NCI-H82 treated with DMSO at 0.1 percent for 48 hours (cell line): Measurements from ENCODE around the gene PRLH.

Experiments used
- DNase-seq: peaks from one replicate; lab custom pipeline; 2025; ENCODE audit not compliant: unreplicated experiment; lab: John Stamatoyannopoulos, UW

The PRLH gene

DNA sequence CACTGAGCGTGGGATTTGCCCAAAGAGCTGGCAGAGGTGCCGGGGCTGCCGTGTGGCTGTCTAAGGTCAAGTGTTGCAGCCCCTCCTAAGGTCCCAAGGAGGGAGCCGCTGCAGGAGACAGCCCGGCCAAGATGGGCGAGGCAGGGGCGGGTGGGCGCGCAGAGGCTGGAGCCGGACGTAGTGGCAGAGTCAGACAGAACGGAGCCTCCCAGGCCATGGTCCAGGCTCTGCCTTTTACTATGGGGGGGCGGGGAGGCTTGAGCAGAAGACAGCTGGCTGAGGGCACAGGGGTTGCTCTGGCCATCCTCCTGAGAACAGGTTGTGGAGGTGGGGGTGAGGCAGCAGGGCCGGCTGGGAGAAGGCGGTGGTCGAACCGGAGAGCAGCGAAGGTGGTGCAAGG, 27.5 kb upstream of the PRLH start:
- no peak for DNase-seq

DNA sequence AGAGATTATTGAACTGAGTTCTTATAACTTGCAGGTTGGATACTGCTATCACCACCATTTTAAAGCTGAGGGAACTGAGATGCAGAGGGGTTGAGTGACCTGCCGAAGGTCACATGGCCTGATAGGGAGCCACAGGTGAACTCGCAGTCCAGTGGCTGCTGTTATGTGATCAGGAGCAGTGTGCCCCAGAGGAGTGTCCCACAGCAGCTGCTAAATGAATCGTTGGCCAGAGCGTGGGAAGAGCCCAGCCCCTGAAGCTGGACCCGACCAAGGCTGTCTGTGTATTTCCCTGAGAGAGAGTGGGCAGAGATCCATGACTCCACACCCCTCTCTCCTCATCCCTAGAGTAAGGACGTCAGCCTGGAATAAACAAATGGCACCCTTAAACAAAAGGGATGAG, 26.7 kb upstream of the PRLH start:
- DNase-seq = no peak

DNA sequence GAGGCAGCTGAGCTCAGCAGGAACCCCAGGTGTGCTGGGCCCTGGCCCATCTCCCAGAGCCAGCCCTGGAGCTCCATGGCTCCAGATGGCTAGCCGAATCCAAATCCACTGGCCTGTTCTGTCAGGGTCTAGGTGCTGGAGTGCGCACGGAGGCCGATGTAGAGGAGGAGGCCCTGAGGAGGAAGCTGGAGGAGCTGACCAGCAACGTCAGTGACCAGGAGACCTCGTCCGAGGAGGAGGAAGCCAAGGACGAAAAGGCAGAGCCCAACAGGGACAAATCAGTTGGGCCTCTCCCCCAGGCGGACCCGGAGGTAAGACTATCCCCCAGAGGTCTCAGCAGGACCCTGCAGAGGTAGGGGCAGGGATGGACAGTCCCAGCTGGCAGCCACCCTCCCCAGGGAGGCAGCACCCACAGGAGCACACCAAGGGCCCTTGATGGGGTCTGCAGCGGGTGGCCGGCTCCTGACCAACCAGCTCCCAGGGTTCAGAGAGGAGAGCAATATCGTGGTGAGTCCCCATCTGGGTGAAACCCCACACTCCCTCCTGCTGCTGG, 26.1 kb upstream of the PRLH start:
- no peak for DNase-seq

DNA sequence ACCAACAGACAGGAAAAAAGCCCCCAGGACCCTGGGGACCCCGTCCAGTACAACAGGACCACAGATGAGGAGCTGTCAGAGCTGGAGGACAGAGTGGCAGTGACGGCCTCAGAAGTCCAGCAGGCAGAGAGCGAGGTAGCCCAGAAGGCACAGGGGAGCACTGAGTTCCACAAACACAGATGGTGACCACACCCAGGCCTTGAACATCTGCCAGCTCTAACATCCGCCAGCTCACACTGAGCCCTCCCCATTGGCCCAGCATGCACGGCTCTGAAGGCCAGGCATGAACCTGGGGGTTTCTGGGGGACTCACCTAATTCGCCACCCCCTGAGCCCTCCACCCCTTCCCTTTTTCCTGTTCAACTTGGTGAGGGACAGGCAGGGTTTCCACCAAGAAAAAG, 25.6 kb upstream of the PRLH start:
- no peak for DNase-seq

DNA sequence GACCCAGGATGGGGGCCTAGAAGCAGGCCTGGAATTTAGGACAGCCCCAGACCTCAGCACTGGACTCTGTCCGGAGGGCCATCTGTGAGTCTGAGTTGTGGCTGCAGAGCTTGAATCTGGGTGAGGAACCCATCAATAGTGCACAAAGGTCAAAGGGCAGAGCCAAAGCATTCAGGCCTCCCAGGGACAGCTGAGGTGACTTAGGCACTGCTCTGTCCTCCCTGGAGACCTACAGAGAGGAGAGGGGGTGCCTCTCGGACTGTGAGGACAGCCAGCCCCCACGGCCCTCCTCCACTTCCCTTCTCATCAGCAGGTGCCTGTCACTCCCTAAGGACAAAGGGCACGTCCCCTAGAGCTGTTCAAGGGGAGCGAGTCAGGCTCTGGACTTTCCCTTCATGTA, 25.1 kb upstream of the PRLH start:
- no peak for DNase-seq

DNA sequence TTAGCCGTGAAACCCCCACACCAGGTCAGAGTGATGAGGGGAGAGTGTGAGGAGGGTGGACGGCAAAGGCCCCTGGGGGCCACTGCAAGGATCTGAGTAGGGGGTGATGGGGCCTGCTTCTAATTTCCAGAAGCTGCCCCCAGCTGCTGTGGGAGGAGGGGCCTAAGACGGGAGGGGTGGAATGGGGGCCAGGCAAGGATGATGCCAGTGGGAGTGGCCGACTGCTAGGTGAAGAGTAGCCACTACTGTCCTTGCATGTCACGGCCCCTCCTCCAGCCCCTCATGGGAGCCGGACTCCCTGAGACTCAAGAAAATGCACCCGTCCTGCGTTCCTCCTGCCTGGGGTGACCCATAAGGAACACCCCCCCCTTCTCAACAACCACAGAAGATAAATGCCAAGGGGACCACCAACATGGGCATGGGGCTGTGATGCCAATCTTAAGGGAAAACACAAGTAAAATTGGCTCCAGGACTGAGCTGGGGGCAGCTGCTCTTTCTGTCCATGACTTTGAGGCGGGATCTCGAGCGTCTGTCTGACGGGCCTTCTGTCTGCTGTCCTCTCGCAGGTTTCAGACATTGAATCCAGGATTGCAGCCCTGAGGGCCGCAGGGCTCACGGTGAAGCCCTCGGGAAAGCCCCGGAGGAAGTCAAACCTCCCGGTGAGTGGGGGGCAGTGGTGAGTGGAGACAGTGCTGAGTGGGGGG, 24.2 kb upstream of the PRLH start:
- DNase-seq = no peak

DNA sequence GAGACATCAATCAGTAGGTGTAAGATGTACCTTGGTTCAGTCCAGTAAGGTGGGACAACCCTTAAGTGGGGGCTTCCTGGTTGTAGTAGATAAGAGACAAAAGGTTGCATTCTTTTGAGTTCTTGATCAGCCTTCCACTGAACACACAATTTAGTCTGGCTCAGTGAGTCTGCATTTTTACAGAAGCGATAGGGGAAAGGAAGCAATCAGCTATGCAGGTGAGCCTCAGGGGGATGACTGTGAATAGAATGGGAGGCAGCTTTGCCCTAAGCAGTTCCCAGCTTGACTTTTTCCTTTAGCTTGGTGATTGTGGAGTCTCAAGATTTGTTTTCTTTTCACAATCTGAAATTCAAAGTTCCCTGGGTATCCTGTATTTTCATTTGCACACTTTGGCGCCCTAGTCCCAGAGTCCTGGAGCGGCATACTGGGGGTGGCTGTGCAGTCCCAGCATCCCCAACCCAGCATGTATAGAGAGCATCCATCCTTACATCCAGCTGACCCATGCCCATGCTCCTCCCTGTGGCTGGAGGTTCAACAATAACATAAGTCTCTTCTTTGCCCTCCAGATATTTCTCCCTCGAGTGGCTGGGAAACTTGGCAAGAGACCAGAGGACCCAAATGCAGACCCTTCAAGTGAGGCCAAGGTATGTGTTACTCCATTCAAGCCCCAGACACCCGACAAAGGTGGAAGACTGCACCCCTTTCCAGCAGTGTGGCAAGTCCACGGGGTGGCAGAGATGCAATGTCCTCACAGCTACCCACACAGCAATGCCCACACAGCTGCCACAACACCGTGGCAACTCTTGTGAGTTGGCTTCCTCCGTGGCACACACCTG, 20.1 kb upstream of the PRLH start:
- no peak for DNase-seq

DNA sequence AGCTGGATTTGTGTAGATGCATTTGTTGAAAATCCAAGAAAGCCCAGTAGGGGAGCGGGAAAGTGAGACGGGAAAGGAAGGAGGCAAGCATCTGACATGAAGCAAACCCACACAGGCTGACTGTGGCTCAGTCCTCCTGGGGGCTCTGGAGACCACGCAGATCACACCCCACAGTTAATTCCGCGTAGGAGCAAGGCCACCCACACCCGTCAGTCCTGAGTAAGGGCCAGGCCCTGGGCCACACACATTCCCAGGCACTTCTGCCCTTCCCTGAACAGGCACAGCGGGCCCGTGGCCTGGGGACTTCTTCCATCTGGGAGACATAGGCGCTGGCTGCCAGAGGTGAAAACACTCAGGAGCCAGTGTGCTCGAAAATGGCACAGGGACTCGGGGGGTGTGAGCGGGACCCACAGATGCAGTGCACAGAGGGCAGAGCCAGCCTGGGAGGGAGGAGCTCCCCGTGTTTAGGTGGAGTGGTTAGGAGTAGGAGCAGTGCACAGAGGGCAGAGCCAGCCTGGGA, 19.4 kb upstream of the PRLH start:
- no peak for DNase-seq

DNA sequence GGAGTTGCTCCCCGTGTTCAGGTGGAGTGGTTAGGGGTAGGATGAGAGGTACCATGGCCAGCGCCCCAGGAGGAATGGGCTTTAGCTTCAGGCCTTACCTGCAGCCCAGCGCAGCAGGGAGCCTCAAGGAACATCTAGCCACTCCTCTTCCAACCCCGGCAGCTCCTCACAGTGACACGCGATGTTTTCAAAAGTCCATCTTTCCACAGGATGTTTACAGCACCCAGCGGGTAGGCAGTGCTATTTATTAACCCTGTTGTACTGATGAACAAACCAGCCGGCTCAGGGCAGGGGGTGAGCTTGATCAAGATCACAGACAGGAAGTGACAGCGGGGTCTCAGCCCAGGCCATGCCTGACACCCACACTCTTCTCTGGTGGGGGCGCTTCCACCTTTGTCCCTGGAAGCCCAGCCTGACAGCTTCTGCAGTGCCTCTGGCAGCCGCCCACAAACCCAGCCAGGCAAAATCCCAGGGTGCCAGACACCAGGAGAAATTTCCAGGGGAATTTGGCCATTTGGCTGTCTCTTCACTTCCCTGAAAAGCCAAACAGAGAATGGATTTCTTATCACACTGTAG, 18.4 kb upstream of the PRLH start:
- DNase-seq = no peak

DNA sequence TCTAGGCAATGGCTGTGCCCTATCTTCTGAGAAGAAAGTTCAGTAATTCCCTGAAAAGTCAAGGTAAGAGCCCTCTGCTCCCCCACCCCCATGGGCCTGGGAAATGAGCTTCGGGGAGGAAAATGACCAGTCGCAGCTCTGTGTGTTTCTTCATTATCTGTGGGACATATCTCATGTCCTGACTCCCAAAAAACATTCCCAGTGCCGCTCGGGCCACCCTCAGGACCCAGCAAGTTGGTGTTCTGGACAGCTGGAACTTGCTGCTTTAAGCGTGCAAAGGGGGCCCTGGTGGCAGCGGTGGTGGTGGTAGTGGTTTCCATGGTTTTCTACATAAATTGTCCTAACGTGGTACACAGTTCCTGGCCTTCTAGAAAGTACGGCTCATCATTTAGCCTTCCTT, 17.2 kb upstream of the PRLH start:
- DNase-seq = no peak

DNA sequence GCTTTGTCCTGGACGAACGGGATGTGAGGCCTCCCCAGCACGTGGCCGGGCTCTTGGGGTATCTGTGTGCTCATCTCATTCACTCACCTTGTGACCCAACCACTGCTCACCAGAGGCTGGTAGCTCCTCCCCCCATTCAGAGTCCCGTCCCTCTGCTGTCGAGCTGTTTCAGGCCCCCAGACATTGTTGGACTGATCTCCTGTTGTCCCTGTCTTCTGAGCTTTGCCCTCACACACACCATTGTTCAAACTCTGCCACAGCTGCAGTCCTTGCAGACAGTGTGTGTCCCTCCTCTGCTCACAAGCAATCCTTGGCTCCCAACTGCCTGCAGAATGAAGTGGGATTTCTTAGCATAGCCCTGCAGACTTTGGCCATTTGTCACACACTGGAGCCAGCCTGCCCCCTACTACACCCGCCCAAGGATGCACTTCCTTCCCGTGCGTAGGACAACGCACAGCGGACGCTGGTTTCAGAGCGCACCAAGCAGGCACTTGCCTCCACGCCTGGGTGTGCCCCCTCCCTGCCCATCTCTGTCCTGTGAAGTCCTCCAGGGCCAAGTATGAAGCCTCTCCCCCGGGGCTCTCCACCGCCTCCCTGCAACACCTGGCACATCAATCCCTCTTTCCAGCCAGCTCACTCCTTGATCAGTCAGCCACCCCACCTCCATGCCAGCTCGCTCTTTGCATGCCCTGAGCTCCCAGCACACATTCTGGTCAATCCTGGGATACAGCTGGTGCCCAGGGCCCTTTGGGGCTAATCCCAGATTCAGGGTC, 16.5 kb upstream of the PRLH start:
- no peak for DNase-seq

DNA sequence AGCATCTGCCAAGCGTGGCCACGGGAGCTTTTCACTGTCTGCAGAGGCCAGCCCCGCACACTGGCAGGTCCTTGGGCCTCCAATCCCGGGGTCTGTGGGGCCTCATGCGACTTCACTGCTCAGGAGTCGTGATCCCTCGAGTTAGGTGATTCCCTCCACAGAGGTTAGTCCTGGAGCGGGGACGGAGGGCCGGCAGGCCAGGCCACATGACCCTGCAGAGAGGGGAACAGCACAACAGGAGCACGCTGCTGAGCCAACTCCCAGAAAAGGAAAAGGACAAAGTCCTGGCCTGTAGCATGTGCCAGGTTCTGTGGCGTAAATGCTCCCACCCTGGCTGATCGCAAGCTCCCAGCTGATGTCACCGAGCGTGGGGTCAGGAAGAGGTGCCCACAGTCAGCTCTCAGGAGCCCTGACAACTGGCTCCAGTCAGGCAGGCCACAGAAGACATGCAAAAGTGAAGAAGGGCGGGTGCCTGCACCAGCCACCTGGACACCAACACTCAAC, 15.3 kb upstream of the PRLH start:
- no peak for DNase-seq

DNA sequence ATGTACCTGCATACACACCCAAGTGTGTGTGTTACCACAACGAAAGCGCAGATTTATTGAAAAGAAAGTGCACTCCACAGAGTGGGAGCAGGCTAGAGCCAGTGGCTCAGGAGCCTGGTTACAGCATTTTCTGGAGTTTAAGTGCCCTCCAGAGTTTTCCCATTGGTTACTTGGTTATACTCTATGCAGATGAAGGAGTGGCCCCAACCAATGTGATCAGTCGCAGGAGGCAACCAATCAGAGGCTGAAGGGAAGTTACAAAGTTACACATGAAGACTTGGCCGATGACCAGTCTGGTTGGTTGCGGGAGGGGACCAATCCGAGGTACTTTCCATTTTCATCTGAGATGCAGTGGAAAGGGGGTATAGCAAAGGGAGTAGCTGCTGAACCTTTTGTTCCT, 13.5 kb upstream of the PRLH start:
- DNase-seq = no peak

DNA sequence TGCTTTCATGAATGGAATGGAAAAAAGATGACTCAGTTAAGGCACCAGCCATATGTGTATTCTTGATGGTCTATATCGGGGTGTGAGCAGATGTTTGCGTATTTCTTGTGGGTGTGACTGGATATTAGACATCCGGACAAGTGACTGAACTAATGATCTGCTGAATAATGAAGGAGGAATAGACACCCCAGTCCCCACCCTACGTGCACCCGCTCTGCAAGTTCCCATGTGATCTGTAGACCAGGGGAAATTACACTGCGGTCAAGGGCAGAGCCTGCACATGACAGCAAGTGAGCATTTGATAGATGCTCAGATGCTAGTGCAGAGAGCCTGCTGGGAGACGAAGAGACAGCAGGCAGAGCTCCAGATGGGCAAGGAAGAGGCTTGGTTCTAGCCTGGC, 12.4 kb upstream of the PRLH start:
- no peak for DNase-seq

DNA sequence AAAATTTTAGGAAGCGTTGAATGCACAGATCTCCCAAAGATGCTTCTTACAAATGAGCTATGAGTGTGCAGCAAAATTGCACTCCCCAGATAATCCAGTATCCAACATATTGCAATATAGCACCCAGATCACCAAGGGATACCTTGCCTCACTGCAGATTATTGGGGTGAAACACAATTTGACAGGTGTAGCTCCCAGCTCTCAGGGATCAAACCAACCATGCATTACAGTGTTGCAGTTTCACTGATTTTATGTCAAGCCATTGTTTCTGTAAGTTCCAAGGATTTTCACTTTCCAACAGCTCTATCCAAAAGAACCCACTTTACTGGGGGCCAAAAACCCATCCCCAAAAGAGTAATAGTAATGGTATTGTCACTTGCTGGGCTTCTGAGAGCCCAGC, 10.8 kb upstream of the PRLH start:
- DNase-seq = no peak

DNA sequence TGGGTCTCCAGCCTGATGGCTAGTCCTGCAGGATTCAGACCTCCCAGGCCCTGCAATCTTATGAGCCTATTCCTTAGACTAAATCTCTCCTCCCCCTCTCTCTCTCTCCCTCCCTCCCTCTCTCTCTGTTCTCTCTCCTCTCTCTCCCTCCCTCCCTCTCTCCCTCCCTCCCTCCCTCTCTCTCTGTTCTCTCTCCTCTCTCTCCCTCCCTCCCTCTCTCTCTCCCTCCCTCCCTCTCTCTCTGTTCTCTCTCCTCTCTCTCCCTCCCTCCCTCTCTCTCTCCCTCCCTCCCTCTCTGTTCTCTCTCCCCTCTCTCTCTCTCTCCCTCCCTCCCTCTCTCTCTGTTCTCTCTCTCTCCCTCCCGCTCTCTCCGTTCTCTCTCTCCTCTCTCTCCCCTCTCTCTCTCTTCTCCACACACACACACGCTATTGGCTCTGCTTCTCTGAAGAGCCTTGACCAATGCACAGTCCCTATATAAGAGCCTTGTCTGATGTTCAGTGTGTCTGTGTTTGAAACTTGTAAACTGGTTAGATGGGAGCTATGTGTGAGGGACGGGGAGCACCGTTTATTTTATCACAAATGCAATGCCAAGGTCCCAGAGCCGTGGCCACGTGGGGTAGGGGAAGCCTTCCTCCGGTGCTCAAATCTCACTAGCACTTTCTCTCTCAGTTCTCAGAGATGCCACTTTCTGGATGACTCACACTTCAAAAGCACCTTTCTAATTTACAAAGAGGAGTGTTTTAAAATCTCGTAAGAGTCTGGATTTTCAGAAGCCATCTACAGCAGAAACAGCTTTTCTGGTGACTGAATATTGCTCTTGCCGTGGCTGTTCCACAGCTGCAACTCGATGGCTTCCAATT, 9.4 kb upstream of the PRLH start:
- DNase-seq = no peak

DNA sequence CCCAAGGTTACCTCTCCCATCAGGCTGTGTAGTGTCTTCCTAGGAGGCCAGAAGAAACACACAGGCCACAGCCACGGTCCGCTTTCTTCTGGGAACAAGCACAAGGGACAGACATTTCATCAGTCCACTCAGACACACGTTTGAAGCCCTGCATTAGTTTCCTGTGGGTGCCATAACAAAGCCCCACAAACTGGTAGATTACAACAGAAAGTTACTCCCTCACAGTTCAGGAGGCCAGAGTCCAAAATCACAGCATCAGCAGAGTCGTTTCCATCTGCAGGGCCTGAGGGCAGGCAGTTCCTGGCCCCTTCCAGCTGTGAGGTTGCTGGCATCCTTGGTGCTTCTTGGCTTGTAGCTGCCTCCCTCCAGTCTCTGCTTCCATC, 8.8 kb upstream of the PRLH start:
- DNase-seq = no peak

DNA sequence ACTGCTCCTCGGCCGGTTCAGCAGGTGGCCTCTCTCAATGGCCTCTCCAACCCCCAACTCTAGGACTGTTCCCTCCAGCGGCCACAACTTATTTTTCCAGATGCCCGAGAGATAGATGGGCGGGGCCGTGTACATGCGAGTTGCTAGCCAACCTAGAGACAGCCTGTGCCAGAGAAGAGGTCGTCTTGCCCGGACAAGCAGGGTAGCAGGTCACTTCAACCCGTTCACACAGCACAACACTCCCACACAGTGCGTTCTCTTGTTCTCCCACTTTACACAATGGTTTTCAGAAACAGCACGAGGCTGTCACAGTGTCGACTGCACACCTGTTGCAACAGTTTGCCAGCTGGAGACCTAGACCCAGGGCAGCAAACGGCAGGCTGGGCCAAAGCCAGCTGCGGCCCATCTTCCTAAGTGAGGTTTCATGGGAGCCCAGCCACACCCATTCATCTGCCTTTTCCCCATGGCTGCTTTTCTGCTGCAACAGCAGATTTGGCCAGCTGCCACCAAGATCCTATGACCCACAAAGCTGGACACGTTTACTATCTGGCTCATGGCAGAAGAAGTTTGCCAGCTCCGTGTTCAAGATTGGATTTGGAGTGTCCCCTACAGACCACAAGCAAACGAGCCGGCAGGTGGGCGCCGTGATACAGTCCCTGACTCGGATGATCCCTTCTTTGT, 7.3 kb upstream of the PRLH start:
- no peak for DNase-seq

DNA sequence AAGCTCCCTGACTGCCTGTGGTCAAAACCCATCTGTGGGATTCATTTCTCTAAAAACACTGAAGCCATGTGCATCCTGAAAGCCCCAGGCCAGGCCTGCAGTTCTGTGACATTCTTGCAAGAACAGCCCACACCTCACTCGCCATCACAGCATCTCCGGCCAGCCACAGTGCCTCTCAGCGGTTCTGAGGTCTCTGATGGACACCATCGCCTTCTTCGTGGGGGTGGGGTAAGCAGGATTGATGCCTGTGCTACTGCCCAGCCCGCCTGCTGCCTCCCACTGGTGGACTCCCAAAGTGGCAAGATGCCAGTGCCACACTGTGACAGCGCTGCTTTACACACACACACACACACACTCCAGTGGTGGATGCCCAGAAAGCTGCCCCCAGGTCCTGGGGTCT, 5.2 kb upstream of the PRLH start:
- no peak for DNase-seq
